ENCODE measurements around the gene KCNK4.
"Not testable (repeated sequence)": the region's sequence is repeated elsewhere in the genome, so short reads cannot be mapped to it uniquely, and the experiment has no call there.

Gene KCNK4

DNA sequence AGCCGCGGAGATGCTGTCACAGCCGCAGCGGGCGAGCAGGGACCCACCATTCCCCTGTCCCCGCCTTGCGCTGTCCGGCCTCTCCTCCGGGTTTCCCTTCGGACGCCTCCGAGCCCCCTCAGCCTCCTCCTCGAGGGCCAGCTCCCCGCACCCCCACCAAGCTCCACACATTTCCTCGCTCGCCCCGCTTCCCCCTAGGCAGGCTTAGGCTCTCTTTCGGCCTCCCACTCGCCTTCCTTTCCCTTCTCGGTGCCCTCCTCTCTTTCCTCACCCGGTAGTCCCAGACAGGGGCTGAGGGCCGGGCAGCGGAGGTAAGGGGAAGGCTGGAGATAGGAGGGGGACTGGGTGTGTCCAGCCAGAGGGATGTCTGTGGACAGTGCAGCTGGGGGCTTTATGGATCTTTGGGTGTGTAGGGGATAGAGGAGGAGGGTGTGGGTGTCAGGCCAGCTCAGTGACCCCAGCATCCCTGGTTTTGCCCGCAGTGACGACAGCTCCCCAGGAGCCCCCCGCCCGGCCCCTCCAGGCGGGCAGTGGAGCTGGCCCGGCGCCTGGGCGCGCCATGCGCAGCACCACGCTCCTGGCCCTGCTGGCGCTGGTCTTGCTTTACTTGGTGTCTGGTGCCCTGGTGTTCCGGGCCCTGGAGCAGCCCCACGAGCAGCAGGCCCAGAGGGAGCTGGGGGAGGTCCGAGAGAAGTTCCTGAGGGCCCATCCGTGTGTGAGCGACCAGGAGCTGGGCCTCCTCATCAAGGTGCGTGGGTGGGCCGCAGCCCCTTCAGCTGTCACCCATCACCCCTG is 1.6 kb downstream of the KCNK4 start:
- DNase-seq = no peak

DNA sequence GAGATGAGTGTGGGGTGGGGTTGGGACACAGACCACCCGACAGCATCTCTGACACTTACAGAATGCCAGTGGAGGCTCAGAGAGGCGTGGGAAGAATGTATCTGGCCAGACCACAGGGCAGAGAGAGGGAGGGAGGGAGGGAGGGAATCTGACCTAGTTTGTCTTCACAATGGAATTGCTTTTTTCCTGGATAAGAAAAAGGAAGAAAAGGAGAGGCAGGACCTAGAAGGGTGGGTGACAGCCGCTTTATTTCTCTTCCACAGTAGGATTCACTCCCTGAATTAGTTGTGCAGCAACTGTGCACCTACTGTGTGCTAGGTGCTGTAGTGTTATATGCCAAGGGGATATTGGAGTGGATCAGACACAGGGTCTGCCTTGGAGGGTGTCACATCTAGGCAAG is 3.7 kb downstream of the KCNK4 start:
- DNase-seq = no peak

DNA sequence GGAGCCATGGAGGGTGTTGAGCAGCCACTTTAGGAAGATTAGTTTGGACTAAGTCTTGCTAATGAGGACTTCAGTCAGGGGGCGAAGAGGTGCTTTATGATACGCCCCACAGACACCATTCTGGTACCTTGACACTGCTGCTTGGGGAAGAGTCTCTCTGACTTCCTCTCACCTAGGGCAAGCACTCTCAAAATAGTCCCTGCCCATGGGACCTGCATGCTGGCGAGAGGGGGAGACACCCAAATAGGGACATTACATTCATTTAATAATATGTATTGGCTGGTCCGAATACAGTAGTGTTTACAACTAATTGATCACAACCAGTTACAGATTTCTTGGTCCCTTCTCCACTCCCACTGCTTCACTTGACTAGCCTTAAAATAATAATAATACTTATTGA is 4.7 kb downstream of the KCNK4 start:
- no peak for DNase-seq

DNA sequence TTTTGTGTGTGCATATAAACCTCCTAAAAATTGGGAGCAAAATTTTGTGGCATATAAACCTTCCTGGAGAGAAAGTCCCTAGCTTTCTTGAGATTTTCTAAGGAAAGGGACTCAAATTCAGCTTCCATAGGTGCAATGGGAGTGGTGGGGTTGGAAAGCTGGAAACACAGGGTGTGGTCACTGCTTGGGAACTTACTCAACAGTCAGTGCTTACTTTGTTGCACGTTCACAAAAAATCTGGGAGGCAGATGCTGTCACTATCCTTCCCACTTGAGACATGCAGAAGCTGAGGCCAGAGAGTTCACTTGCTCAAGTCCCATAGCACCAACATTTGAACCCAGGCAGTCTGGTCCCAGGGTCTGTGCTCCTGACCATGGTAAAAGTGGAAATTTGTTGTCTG is 5.1 kb downstream of the KCNK4 start:
- no peak for DNase-seq

DNA sequence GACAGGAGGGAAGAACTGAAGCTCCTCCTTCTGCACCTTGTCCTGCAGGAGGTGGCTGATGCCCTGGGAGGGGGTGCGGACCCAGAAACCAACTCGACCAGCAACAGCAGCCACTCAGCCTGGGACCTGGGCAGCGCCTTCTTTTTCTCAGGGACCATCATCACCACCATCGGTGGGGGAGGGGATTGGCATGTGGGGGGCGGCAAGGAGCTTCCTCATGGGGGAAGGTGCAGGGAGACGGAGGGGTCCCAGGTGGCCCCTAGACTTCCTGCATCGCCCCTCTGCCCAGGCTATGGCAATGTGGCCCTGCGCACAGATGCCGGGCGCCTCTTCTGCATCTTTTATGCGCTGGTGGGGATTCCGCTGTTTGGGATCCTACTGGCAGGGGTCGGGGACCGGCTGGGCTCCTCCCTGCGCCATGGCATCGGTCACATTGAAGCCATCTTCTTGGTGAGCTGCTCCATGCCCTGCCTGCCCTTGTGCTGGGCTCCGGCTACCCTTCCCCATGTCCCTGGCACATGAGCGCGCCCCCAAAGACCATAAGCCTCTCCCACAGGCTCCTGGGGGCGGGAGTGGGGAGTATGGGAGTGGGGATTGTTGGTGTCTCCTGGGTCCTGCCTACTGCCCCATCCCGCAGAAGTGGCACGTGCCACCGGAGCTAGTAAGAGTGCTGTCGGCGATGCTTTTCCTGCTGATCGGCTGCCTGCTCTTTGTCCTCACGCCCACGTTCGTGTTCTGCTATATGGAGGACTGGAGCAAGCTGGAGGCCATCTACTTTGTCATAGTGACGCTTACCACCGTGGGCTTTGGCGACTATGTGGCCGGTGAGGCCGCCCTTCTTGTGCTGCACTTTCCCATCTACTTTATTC is 6.0 kb downstream of the KCNK4 start:
- DNase-seq = no peak

DNA sequence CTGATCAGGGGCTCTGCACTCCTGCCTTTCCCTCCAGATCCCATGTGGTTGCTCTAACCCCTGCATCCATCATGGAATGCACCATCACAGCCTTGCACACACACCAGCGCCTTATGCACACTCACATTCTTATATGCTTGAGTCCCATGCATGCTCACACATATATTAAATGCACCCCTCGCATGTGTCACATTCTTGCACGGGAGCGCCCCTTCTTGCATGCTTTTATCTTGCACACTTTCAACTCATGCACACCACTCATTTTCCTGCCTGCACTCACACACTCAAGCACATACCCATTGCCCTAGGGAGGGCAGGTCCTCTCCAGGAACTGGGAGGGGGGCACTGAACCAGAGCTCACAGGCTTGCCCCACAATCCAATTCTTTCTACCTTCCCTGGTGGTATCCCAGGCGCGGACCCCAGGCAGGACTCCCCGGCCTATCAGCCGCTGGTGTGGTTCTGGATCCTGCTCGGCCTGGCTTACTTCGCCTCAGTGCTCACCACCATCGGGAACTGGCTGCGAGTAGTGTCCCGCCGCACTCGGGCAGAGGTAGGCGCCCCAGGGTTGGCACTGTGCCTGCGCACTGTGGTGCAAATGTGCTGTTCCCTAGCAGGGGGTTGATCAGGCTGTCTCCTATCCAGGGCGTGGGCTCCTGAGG is 6.7 kb downstream of the KCNK4 start:
- no peak for DNase-seq

DNA sequence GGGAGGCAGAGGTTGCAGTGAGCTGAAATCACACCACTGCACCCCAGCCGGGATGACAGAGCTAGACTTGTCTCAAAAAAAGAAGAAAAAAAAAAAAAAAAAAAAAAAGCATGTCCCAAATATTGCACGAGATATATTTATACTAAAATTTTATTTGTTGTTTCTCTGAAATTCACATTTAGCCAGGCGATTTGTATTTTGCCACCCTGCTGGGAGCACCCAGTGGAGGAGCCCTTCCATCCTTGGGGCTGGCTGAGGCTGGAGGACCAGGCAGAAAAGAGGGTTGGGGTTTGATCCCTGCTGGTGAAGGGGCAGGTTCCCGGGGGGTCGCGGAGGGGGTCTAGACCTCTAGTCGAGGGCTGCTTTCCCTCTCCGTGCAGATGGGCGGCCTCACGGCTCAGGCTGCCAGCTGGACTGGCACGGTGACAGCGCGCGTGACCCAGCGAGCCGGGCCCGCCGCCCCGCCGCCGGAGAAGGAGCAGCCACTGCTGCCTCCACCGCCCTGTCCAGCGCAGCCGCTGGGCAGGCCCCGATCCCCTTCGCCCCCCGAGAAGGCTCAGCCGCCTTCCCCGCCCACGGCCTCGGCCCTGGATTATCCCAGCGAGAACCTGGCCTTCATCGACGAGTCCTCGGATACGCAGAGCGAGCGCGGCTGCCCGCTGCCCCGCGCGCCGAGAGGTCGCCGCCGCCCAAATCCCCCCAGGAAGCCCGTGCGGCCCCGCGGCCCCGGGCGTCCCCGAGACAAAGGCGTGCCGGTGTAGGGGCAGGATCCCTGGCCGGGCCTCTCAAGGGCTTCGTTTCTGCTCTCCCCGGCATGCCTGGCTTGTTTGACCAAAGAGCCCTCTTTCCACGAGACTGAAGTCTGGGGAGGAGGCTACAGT is 8.1 kb downstream of the KCNK4 start:
- no peak for DNase-seq

DNA sequence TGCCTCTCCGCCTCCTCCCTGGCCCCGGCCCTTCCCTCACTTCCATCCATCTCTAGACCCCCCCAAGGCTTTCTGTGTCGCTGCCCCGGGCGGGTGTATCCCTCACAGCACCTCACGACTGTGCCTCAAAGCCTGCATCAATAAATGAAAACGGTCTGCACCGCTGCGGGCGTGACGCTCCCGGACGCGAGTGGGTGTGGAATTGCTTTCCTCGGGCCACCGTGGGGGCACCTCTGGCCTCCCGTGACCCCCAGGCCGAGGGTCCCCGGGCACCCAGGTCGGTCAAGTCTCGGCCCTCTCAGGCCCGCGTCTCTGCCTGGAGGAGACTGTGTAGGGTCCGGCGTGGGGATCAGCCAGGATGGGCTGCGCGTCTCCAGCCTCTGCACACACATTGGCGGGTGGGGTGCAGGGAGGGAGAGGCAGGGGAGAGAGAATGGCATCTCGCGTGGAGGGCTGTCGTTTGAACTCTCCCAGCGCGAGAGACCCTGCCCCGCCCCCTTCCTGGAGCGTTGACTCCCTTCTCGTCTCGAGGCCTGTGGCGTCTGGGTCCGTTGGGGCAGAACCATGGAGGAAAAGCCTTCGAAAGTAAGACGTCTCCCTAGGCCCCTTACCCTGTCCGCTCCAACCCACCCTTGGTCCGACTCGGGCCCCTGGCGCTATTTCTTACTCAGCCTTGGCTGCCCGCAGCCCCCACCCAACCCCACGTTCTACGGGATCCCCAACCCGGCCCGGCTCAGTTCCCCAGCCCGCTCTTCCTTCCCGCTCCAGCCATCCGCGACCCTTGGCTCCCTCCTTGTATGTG is 8.9 kb downstream of the KCNK4 start, which contains the start of gene CATSPERZ:
Gene CATSPERZ (plus strand): TSS at position 512 of the 802 bp plus-strand sequence. CDS start 53 bp downstream, at position 565.
- DNase-seq = no peak

DNA sequence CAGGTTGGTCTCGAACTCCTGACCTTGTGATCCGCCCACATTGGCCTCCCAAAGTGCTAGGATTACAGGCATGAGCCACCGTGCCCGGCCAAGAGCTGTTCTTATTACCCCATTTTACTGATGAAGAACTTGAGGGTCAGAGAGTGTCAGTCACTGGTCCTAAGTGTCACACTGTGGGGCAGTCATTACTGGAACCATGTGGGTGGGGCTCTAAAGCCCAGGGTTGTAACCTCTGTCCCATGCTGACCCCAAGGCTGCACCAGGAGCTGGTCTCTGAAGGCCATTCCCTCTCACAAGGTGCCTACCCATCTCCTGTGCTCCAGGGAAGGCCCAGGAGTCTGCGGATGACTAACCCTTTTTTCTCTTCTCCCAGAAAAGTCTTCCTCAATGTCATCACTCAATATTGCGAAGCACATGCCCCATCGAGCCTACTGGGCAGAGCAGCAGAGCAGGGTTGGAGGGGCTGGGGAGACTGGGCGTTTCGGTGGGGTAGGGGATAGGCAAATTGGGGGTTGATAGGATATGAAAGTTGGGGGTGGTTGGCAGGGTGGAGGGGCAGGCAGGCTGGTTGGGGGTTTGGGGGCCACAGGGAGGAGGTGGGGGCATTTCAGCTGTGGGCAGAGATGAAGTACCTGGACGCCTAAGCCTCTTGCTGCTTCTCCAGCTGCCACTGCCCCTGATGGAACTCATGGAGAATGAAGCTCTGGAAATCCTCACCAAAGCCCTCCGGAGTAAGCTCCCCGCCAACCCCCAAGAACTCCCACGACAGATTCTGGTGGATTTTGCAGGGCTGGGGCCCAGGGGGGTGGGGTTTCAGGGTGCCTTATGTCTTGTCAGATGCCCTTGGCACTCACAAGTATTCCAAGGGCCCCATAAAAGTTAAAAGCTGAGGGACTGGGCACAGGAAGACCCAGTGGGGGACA is 12.3 kb downstream of the KCNK4 start:
- DNase-seq = no peak

DNA sequence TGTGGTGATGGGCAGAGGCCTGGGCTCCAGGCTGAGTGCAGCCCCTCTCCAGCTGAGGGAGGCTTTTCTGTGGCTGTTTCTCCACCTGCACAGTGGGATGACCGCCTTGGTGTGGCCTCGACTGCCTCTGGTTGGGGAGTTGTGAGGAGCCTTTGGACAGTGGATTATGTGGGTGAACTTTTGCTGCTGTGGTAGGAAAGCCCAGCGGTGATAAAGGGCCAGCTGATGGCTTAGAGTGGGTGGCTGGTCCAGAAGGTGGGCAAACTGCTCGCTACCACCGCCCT is 12.9 kb downstream of the KCNK4 start:
- no peak for DNase-seq

DNA sequence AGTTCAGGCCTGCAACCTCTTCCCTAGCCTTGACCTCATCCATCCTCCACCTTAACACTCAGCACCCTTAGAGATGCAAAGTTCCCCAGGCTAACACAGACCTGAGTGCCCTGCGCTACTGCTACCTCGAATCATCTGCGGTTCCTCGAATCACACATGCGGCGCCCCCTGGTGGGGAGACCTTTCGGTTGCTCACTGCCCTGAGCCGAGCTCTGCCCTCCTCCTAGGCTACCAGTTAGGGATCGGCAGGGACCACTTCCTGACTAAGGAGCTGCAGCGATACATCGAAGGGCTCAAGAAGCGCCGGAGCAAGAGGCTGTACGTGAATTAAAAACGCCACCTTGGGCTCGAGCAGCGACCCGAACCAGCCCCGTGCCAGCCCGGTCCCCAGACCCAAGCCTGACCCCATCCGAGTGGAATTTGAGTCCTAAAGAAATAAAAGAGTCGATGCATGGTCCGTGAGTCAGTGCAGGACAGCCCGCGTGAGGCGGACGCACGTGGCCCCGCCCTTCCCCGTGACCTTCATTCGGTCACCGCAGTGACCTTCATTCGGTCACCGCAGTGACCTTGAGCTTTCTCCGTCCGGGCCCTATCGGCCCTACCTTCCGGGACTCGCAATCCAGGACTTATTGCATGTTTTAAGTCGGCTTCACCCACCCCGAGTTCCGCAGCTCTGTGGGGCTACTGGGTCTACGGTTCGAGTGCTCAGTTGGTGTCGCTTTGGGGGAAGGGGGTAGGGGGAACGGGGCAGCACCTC is 13.4 kb downstream of the KCNK4 start:
- DNase-seq = peak; percentile 73 to 91

DNA sequence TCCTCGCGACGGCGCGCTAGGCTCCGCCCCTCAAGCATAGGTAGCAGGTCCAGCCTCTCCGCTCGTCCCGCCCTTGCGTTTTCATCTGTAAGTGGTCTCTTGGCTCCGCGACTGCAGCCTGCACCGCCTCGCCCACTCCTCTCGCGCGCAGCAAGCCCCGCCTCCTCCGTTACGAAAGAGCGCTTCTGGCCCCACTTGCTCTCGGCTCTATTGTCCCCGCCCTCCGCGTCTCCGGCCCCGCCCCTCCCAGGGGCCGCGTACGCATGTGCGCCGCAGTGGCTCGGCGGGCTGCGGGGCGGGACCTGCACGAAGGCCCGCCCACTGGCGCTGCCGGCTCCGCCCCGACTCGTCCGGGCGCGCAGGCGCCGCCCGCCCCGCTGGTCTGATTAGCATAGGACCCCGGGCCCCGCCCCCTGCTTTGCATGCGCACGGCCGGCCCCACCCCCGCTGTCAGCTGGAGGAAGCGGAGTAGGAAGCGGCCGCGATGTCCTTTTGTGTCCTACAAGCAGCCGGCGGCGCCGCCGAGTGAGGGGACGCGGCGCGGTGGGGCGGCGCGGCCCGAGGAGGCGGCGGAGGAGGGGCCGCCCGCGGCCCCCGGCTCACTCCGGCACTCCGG is 14.1 kb downstream of the KCNK4 start, which contains the start of gene ESRRA:
Gene ESRRA (plus strand): TSS at position 450 of the 616 bp plus-strand sequence. CDS start 1,656 bp downstream, outside the sequence.
- peak; percentile 98 to 99 for DNase-seq

DNA sequence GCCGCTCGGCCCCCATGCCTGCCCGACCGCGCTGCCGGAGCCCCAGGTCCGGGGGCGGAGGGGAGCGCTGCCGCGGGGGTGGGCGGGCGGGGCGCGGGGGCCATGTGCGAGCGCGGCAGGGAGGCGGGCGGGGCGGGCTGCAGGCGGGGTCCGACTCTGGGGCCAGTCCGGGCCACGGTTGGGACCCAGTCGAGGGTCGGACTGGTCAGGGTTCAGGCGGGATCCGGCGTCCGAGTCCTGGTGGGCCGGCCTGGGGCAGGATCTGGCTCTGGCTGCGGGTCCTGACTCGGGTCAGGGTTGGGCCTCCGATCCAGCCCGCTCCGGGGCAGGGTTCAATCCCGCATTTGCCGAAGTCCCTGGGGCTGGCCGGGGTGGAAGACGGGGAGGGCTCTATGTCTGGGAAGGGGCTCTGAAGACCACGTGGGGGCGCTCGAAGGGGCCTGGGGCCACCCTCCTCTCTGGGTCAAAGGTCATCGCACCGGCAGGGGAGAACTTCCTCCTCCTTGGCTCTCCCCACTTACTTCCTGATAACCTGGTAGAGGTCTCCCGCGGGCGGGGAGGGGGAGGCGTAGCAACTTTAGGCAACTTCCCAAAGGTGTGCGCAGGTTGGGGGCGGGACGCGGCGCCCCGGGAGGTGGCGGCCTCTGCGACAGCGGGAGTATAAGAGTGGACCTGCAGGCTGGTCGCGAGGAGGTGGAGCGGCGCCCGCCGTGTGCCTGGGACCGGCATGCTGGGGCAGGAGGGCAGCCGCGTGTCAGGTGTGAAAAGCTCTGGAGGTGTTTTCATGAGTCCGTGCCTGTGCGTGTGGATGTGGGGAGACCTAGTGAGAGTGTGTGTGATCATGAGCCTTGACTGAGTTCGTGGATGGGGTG is 14.8 kb downstream of the KCNK4 start:
- DNase-seq = peak; percentile 49 to 74

DNA sequence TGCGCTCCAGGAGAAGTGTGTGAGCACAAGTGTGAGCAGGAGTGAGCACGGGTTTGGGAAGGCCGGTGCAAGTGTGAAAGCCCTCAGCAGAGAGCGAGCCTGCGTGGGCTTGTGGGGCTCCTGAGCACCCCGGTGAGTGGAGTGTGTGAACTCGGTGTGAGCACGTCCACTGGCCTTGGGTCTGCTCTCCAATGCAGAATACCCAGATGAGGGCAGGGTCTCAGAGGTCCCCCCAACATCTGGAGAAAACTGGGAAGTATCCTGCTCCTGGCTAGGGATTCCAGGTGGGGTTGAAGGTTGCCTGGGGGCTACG is 15.4 kb downstream of the KCNK4 start:
- DNase-seq = no peak

DNA sequence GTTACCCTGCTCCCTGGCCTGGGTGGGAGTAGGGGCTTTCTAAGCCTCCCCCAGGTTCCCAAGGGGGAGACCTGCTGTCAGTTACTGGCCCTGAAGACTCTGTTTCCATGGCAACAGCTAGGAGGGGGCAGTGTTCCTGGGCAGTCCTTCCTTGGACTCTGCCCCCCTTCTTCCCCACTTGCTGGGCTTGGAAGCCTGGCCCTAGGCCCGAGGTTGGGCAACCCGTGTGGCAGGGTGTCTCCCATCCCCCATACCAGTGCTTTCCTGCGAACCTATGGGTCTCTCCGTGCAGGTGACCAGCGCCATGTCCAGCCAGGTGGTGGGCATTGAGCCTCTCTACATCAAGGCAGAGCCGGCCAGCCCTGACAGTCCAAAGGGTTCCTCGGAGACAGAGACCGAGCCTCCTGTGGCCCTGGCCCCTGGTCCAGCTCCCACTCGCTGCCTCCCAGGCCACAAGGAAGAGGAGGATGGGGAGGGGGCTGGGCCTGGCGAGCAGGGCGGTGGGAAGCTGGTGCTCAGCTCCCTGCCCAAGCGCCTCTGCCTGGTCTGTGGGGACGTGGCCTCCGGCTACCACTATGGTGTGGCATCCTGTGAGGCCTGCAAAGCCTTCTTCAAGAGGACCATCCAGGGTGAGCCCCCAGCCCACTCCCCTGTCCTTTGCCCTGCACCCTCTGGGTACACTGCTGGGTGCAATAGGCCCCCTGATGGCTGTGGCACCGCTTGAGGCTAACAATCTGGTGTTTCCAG is 15.9 kb downstream of the KCNK4 start:
- DNase-seq = no peak

DNA sequence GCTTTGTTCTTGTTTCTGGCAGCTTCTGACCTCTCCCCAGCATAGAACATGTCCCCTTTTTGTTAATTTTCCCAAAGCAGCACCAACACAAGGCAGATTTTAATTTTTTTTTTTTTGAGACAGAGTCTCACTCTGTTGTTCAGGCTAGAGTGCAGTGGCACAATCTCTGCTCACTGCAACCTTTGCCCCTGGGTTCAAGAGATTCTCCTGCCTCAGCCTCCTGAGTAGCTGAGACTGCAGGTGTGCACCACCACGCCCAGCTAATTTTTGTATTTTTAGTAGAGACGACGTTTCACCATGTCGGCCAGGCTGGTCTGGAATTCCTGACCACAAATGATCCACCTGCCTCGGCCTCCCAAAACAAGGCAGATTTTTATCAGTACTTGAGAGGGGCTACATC is 16.7 kb downstream of the KCNK4 start:
- DNase-seq = not testable (repeated sequence)

DNA sequence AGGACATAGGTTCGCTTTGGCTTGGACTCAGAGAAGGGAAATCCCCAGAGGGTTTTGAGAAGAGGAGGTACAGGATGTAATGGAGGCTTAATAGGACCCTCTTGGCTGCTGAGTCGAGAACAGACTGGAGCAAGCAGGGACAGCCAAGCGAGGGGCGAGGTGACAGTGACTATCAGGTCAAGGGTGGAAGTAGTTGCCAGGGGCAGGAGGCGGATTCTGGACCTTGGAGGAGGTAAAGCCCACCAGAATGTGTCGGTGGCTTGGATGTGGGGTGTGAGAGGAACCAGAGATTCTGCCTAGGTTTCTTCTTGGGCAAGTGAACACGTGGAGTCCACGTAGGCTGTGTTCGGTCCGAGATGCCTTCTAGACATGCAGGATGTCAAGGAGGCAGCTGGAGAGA is 21.8 kb downstream of the KCNK4 start:
- no peak for DNase-seq
